Right lobe of liver (tissue), 6 donors: ENCODE results near the gene FRMD4A. TPM values are rescaled to one million over a fixed set of nuclear protein-coding genes. Genes with fewer than 3 reads are reported as not detected.

Source experiments
- ATAC-seq, 4 donors: fragments of 200-7000 bp; cut with Tn5 transposase; one replicate each; pipeline ENCODE4 v1.9.1; 2020; ENCODE audit warnings: mild to moderate bottlenecking in 4 of 4, moderate library complexity in 4 of 4
- DNase-seq, 3 donors: peaks; one replicate each; pipeline ENCODE4 v3.0.0-alpha.2; 2020
- H3K27ac ChIP-seq, 3 donors: fragments of 200-600 bp; one replicate each; pipeline ENCODE4 v1.8.0; 2022
- H3K27me3 ChIP-seq, 2 donors: fragments of 200-600 bp; one replicate each; pipeline ENCODE4 v1.8.0; 2022
- H3K36me3 ChIP-seq, 4 donors: fragments of 200-600 bp; sonication (generic) in 1 of 4; one replicate each; pipeline versions ENCODE4 v1.5.1 to v1.8.0; 2017 to 2022; ENCODE audit warnings: control low read depth in 1 of 4
- H3K4me1 ChIP-seq, 4 donors: fragments of 200-600 bp; sonication (generic) in 1 of 4; one replicate each; pipeline versions ENCODE4 v1.5.1 to v1.8.0; 2017 to 2022; ENCODE audit warnings: control low read depth in 1 of 4
- H3K4me3 ChIP-seq, 3 donors: fragments of 200-600 bp; one replicate each; pipeline ENCODE4 v1.8.0; 2022
- H3K9me3 ChIP-seq, 4 donors: fragments of 200-600 bp; sonication (generic) in 1 of 4; one replicate each; pipeline versions ENCODE4 v1.5.1 to v1.8.0; 2017 to 2022; ENCODE audit warnings: control low read depth in 1 of 4
- CTCF ChIP-seq, 4 donors: fragments of 200-600 bp in 3 of 4; fragments of 450-650 bp in 1 of 4; IDR thresholded peaks; one replicate each; pipeline versions ENCODE4 v1.5.1 to v1.8.0; 2016 to 2022; ENCODE audit warnings: antibody characterized with exemption in 4 of 4, mild to moderate bottlenecking in 2 of 4
- POLR2A ChIP-seq: fragments of 450-650 bp; IDR thresholded peaks from one replicate; pipeline ENCODE4 v1.6.1; 2017; ENCODE audit warnings: antibody characterized with exemption, mild to moderate bottlenecking
- WGBS: methylation state at CpG from one replicate; pipeline ENCODE4 v1.1.6; 2018; ENCODE audit warnings: low coverage, low lambda C conversion rate; ENCODE audit not compliant: insufficient coverage; ENCODE audit errors: missing lambda C conversion rate; 5-methylcytosine and 5-hydroxymethylcytosine counted together
- intact Hi-C, 2 donors: fragments of 100-400 bp; cut with DNase I; formaldehyde crosslinking; loops; one replicate each; pipeline versions ENCODE4 v1.11.2 to v1.14.1; 2022
- total RNA-seq, 6 experiments: library from RNA; depleted of rRNA in 2 of 6; stranded (reverse); fragments of >200 nt in 2 of 6; fragmentation: NEBNext Ultra II Directional in 3 of 6; extraction: Animal tissue kit (Norgen Biotek cat#: 25700) in 3 of 6; gene quantifications; one replicate each; pipeline versions ENCODE4 v1.1.0 to v1.2.4, GENCODE V29; 2016 to 2023
- donor health status: DM: no; HTN: yes; CAD: no.
- donor health status: DM: no; HTN: no; CAD: no.
- donor health status: DM: no; HTN: no; CAD: no.
- donor health status: DM: no; HTN: yes; CAD: no.
- donor health status: DM: no; HTN: yes; CAD: no.

The FRMD4A gene
- total RNA-seq, 6 experiments from 2014 or later: 8.4 to 22.8 (median 13.3) TPM

- Histone ChIP-seq H3K27ac (no peak overlapping the region), H3K4me3 (no peak overlapping the region), H3K4me1 (peaks cover 0 to 2% (median 0%) of the 10 kb centered on the region in 4 donors), H3K27me3 (no peaks in the 10 kb centered on the region), H3K36me3 (peaks cover 0 to 62% (median 22%) of the 10 kb centered on the region in 4 donors), H3K9me3 (no peaks in the 10 kb centered on the region)
- 95% methylated on average over 2 of the region's 4 CpGs for WGBS
- intact Hi-C loops: no loop called here
- TF ChIP-seq POLR2A (no peak), CTCF (IDR thresholded peaks at IDR 0.05) (no peak)
- ATAC-seq: no peak
- DNase-seq: no peak
Observed at GRCh38 chr10:13654846-13655245, 675.9 kb downstream of the FRMD4A start.

GRCh38 chr10:13654118-13654830 is 676.5 kb downstream of the FRMD4A start:
- Histone ChIP-seq H3K4me3 (no peak overlapping the region), H3K9me3 (no peaks in the 10 kb centered on the region), H3K4me1 (no peaks in the 10 kb centered on the region), H3K36me3 (peaks cover 0 to 67% (median 22%) of the 10 kb centered on the region in 4 donors), H3K27ac (no peak overlapping the region), H3K27me3 (no peaks in the 10 kb centered on the region)
- WGBS: 84% methylated on average over 5 of the region's 8 CpGs
- TF ChIP-seq CTCF (IDR thresholded peaks at IDR 0.05): no peak
- no peak for TF ChIP-seq POLR2A
- intact Hi-C loops: no loop called here
- ATAC-seq: no peak
- no peak for DNase-seq

- no peak overlapping the region for H3K27ac ChIP-seq
- TF ChIP-seq POLR2A: no peak
- no peak for TF ChIP-seq CTCF (IDR thresholded peaks at IDR 0.05)
- no peak overlapping the region for H3K4me3 ChIP-seq
Observed at GRCh38 chr10:13652860-13653259, 677.9 kb downstream of the FRMD4A start.

GRCh38 chr10:13651969-13652720 is 678.6 kb downstream of the FRMD4A start:
- no peak for TF ChIP-seq POLR2A
- no peak for TF ChIP-seq CTCF (IDR thresholded peaks at IDR 0.05)
- Histone ChIP-seq H3K4me3 (no peak overlapping the region), H3K9me3 (no peaks in the 10 kb centered on the region), H3K27me3 (no peaks in the 10 kb centered on the region), H3K27ac (no peak overlapping the region), H3K36me3 (peaks cover 0 to 77% (median 19%) of the 10 kb centered on the region in 4 donors), H3K4me1 (no peaks in the 10 kb centered on the region)
- 77% methylated on average over 5 of the region's 5 CpGs for WGBS
- no peak for DNase-seq
- no peak for ATAC-seq
- intact Hi-C loops: no loop called here

More at GRCh38 chr10:13652860-13653259, 677.9 kb downstream of the FRMD4A start:
- no peaks in the 10 kb centered on the region for H3K27me3 ChIP-seq
- H3K4me1 ChIP-seq: no peaks in the 10 kb centered on the region
- peaks cover 0 to 72% (median 19%) of the 10 kb centered on the region in 4 donors for H3K36me3 ChIP-seq
- DNase-seq: no peak
- intact Hi-C loops: no loop called here
- H3K9me3 ChIP-seq: no peaks in the 10 kb centered on the region
- 92% methylated on average over 4 of the region's 6 CpGs for WGBS
- ATAC-seq: no peak
